ENCODE measurements around the gene ASAH2B.
"Not testable (repeated sequence)": the region's sequence is repeated elsewhere in the genome, so short reads cannot be mapped to it uniquely, and the experiment has no call there.

Gene ASAH2B

GRCh38 chr10:50739618-50740292 lies at the start of gene ASAH2B:
ASAH2B (plus strand) TSS chr10:50739936; CDS start chr10:50745131, 5,195 bp downstream.
- DNase-seq = peak; percentile 84

- not testable (repeated sequence) for DNase-seq
Measured at GRCh38 chr10:50697819-50698218, 41.9 kb upstream of the ASAH2B start.

- not testable (repeated sequence) for DNase-seq
Measured at GRCh38 chr10:50701947-50702346, 37.8 kb upstream of the ASAH2B start.

- DNase-seq = not testable (repeated sequence)
Measured at GRCh38 chr10:50702997-50703396, 36.7 kb upstream of the ASAH2B start.

- DNase-seq = peak; percentile 56
Measured at GRCh38 chr10:50704436-50705079, 35.2 kb upstream of the ASAH2B start.

DNA sequence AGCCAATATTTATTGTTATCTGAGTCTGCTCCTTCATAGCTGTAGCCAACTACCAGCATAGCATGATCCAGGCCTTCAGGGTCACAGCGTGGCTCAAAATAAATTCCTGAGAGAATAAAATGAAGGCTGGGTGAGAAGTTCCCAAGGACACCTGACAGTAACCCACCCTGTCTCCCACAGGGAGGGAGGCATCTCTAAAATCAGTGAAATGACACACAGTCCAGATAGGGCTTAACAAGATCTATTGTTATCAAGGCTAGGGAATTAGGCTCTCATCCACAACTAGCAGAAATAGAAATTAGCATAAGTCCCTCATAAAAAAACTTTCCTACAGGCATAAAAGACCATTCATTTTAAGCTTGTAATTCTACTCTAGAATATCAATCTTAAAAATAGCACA lies 33.7 kb upstream of the ASAH2B start:
- not testable (repeated sequence) for DNase-seq

- DNase-seq = not testable (repeated sequence)
Measured at GRCh38 chr10:50710241-50710640, 29.5 kb upstream of the ASAH2B start.

- not testable (repeated sequence) for DNase-seq
Measured at GRCh38 chr10:50723812-50724211, 15.9 kb upstream of the ASAH2B start.

GRCh38 chr10:50728112-50728511 lies 11.6 kb upstream of the ASAH2B start:
- not testable (repeated sequence) for DNase-seq

DNA sequence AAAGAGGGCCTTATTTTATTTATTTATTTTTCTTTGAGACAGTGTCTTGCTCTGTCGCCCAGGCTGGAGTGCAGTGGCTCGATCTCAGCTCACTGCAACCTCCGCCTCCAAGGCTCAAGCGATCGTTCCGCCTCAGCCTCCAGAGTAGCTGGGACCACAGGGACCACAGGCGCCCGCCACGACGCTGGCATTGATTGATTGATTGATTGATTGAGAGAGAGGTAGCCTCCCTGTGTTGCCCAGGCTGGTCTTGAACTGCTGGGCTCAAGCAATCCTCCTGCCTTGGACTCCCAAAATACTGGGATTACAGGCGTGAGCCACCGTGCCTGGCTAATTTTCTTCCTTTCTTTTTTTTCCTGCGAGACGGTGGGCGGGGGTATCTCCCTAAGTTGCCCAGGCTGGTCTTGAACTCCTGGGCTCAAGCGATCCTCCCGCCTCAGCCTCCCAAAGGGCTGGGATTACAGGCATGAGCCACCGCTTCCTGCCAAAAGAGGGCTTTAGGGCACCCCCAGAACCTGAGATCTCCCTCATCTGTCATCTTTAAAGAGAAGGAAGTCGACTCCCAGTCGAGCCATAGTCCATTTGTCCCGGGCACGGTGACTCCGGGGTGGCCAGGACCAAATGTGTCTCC lies 634 bp upstream of the ASAH2B start:
- DNase-seq = not testable (repeated sequence)

DNA sequence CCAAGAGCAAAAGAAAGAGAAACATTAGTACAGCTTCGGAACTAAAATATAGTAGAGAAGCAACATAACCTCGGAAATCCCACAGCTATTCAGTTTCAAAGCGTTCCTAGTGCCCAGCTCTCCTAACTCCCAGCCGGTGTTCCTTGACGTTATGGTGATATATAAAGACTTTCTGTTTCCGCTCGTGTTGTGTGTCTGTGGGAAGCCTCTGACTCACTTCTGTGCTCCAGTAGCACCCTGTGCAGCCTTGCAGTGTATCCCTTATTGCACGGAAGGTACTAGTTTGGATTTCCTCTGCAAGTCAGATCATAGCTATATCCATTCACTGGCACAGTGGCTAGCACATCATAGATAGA lies 535 bp downstream of the ASAH2B start:
- peak; percentile 19 for DNase-seq

DNA sequence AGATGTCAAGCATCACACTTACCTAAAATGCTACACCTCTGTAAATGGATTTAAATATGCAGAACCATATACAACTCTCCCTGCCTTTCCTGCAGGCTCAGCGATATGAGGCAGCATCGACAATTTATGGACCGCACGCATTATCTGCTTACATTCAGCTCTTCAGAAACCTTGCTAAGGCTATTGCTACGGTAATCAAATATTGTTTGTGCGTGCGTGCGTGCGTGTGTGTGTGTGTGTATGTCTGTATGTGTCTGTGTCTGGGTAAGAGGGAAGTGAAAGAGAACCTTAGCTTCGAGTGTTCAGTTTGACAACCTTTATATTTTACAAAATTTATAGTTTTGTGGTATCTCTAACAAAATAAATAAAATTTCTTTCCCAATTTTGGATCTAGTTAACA lies 3.1 kb downstream of the ASAH2B start:
- DNase-seq = not testable (repeated sequence)

DNA sequence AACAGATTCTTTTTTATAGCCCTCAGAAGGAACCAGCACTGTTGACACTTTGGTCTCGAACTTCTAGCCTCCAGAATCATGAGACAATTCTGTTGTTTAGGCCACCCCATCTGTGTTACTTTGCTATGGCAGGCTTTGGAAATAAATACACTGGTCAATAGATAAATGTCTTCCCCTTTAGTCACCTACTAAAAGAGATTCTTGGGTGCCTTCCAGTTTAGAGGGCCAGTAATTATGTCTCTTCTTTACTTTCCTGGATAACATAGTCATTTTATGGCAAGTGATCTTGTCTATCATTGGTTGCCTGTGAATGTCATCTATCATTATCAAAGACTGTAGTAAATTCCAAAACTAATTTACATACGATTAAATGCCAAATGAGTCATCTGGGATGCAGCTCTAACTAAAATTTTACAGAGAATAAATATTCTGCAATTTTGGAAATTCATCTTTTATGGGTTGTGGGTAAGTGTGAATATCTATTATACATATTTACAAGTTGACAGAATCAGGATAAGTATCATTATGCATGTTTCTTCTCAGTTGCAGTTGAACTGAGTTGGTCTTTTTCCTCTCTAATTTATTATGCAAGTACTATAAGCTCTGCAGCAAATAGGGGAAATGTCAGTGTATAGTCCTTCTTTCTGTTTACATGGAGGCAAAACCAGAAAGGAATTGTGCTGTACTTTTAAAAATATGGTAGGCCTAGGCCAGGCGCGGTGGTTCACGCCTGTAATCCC lies 27.2 kb downstream of the ASAH2B start:
- not testable (repeated sequence) for DNase-seq

- not testable (repeated sequence) for DNase-seq
Measured at GRCh38 chr10:50772042-50772441, 32.3 kb downstream of the ASAH2B start.

DNA sequence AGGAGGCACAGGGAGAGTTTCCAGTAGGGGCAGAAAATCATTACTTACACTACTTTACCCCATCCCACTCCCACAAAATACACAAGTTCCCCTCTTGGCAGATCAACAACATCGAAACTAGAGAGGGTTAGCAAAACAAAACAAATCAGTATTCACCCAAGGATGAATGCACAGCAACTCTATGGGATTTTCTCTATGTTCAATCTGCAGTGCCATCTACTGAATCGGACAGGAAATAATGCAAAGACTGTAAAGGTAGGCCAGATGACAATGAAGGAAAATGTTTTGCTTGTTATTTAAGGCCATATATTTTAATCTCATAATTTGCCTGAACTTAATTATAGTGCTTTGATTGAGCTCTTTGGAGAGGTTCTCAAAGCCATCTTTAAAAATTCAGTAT lies 35.1 kb downstream of the ASAH2B start:
- not testable (repeated sequence) for DNase-seq

DNA sequence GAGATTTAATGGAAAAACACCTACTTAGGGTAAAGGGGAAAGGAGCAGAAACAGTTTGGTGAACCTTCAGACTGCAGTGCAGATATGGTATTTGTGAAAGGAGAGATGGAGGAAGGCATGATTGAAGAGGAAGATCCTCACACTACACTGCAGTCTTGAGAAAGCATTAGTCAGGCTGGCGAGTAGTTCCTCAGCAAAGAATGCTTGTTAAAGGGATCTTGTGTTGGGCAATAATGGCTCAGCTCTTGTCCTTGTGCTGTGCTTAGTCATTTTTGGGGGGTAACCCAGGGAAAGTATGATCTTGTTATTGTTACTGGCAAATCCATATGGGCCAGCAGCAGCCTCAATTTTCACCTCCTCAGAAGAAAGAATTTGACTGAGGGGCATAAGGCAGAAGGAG lies 40.3 kb downstream of the ASAH2B start:
- not testable (repeated sequence) for DNase-seq

DNA sequence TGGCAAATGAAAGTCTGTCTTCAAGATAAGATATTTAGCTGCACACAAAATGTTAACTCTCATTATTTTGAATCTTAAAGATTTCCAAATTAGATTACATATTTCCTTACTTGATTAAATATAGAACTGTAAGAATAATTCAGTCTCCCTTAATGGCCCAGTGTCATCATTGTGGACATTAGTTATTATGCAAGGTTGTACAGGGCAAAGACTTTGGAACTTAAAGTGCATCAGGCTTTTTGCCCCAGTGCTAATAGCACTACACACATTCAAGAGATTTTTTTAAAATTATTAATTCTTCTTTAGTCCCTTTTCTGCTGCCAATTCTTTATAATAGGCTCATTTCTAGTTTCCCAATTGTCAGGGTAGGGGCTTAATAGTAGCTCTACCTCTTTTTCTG lies 42.3 kb downstream of the ASAH2B start:
- DNase-seq = not testable (repeated sequence)

- DNase-seq = not testable (repeated sequence)
Measured at GRCh38 chr10:50787962-50788361, 48.2 kb downstream of the ASAH2B start.

DNA sequence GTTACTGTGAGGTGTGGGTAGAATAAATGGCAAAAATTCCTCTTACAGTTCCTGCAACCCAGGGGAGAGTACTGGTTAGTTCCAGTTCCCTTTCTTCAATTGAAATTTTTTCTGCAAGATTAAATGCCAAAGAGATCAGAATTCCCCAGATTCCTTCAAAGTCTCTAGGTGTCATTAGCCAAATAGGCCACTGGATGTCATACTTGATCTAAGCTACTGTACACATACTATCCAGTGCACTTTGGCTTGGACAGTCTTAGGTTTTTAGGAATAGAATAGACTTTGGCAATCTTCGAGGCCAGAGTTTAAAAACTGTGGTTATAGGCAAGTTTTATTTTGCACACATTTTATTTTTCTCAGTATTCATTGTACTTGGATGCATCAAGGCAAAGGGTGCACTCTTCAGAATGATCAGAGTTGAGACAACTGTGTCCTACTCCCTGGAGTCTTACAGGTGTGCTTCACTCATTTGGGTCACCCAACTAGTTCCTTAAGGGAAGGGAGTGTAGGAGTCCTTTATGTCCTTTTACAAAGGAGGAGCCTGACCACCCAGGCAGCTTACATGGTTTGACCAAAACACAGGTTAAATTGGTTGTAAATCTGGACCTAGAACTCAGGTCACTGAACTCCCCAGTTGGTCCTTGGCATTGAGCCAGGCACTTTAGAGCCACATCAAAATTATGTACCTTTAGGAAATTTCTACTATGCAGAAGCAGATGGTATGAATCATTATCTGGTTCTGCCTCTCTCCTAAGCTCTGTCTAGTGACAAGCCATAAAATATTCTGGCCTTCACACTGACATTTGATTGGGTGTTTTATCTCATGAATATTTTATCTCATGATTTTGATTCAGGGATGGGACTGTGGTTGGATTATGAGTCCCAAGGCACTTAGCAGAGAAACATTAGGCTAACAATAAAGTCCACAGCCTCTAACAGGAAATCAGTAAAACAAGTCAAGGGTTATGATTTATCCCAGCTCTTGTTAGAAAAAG lies 49.5 kb downstream of the ASAH2B start:
- DNase-seq = peak; percentile 16

GRCh38 chr10:50794490-50794889 lies 54.8 kb downstream of the ASAH2B start:
- no peak for DNase-seq

- no peak for DNase-seq
Measured at GRCh38 chr10:50796693-50797092, 57.0 kb downstream of the ASAH2B start.

DNA sequence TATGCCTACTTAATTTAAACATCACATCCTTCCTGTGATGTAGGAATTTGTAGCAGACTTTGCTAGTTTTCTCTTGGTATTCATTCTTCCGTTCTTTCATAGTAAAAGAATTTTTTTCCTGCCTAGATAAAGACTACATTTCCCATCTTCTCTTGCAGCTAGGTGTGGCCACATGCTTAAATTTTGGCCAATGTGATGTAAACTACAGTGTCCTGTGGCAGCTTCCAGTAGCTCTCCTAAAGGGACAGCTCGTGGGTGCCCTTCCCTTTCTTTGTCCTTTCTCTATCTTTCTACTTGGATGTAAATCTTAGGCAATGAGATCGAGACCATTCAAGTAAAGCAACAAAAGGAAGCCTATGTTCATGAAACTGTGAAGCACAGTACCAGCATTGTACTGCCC lies 58.6 kb downstream of the ASAH2B start:
- DNase-seq = no peak

All from hematopoietic multipotent progenitor cell treated with erythropoietin and hydrocortisone succinate and interleukin-3 and kit ligand, for 8 days (in vitro differentiated cells).